ENCODE data around the gene KCNH3. TPM values are rescaled to one million over a fixed set of nuclear protein-coding genes. Genes with fewer than 3 reads are reported as not detected.

The KCNH3 gene
- total and polyA plus RNA-seq, 2 donors (not counting 3 experiments of a cell fraction or from before 2014, with no cell fraction given) = 0.13 to 0.14 TPM

DNA sequence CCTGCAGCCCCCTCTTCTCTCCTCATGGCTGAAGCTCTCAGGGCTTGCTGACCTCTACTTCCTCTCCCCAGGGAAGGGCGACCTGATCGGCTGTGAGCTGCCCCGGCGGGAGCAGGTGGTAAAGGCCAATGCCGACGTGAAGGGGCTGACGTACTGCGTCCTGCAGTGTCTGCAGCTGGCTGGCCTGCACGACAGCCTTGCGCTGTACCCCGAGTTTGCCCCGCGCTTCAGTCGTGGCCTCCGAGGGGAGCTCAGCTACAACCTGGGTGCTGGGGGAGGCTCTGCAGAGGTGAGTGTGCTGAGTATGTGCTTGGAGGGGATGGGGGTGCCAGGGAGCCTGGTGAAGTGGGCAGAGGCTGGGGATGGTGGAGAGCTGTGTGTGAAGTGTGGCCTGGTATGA is 15.4 kb downstream of the KCNH3 start:
- Histone ChIP-seq H3K9ac (replicated peaks; ENCODE audit: extremely low read depth, insufficient read depth, low read length) (no peak overlapping the region), H3K27me3 (ENCODE audit: control insufficient read depth in 2 of 2, insufficient read depth in 2 of 2, low read length in 2 of 2) (peaks cover 0 to 2% of the 10 kb centered on the region in 2 experiments), H3K36me3 (ENCODE audit: control insufficient read depth in 2 of 2, extremely low read depth in 1 of 2, insufficient read depth in 2 of 2, low read length in 2 of 2) (peaks cover 0 to 14% of the 10 kb centered on the region in 2 experiments), H2AFZ (ENCODE audit: low read depth, low read length) (no peak overlapping the region), H3K79me2 (ENCODE audit: control insufficient read depth, insufficient read depth, low read length) (no peaks in the 10 kb centered on the region), H4K20me1 (replicated peaks; ENCODE audit: control insufficient read depth, extremely low read depth, insufficient read depth, low read length) (no peaks in the 10 kb centered on the region), H3K4me2 (ENCODE audit: insufficient read depth, low read length) (no peak overlapping the region), H3K9me3 (replicated peaks; ENCODE audit: control insufficient read depth, insufficient read depth, low read length) (no peaks in the 10 kb centered on the region), H3K9me1 (replicated peaks; ENCODE audit: control insufficient read depth, extremely low read depth, insufficient read depth, low read length) (no peaks in the 10 kb centered on the region), H3K27ac (ENCODE audit: insufficient read depth, low read depth, low read length) (no peak overlapping the region), H3K4me3 (replicated peaks in 1 of 3; ENCODE audit: insufficient read depth in 1 of 3, low read depth in 1 of 3, low read length in 3 of 3) (no peak overlapping the region), H3K4me1 (ENCODE audit: control insufficient read depth, extremely low read depth, insufficient read depth, low read length) (peaks cover 2% of the 10 kb centered on the region)
- ChIA-PET POLR2A (interaction anchor here (0.6 kb wide), 1 partner anchor 69 kb away, joined by 5 read pairs; the partner anchor contains the start of gene PRPF40B), CTCF (interaction anchor here (0.9 to 6.9 kb wide), 11 partner anchors 8 to 223 kb away, joined by 3 to 89 read pairs (median 8); partner anchors contain the start of genes KCNH3, PRPF40B and SPATS2)
- no TSS peak for BruUV-seq (replicated peaks)
- no peak for FAIRE-seq
- TF ChIP-seq EZH2 (IDR thresholded peaks at IDR 0.05; ENCODE audit: borderline replicate concordance, low read depth, low read length, severe bottlenecking) = no peak
- TF ChIP-seq, protein P1, sequence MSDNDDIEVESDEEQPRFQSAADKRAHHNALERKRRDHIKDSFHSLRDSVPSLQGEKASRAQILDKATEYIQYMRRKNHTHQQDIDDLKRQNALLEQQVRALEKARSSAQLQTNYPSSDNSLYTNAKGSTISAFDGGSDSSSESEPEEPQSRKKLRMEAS (IDR thresholded peaks at IDR 0.05; ENCODE audit: insufficient read depth, insufficient read length) = no peak
- TF ChIP-seq, protein P2, sequence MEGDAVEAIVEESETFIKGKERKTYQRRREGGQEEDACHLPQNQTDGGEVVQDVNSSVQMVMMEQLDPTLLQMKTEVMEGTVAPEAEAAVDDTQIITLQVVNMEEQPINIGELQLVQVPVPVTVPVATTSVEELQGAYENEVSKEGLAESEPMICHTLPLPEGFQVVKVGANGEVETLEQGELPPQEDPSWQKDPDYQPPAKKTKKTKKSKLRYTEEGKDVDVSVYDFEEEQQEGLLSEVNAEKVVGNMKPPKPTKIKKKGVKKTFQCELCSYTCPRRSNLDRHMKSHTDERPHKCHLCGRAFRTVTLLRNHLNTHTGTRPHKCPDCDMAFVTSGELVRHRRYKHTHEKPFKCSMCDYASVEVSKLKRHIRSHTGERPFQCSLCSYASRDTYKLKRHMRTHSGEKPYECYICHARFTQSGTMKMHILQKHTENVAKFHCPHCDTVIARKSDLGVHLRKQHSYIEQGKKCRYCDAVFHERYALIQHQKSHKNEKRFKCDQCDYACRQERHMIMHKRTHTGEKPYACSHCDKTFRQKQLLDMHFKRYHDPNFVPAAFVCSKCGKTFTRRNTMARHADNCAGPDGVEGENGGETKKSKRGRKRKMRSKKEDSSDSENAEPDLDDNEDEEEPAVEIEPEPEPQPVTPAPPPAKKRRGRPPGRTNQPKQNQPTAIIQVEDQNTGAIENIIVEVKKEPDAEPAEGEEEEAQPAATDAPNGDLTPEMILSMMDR (IDR thresholded peaks at IDR 0.05; ENCODE audit: extremely low read depth in 1 of 2, insufficient read depth in 1 of 2, low read depth in 1 of 2, low read length in 2 of 2) = no peak
- TF ChIP-seq JUN (IDR thresholded peaks at IDR 0.05; ENCODE audit: borderline replicate concordance, insufficient read depth, insufficient read length, low read depth) = no peak
- dilution Hi-C loops (cut with MboI; ENCODE audit: extremely low pct_ligation_motif_present, low sequenced_read_pairs) = no loop called here
- intact Hi-C loops (cut with micrococcal nuclease) = no loop called here
- no peak for DNase-seq (ENCODE audit: low read depth, low spot score)

Measured in endothelial cell of umbilical vein (primary cell).